GM19468 (cell line): ENCODE data around the gene EPHB2.

Experiments used
- ATAC-seq: cut with Tn5 transposase; IDR thresholded peaks from one replicate; pipeline ENCODE4 v1.9.1; 2021; ENCODE audit warnings: mild to moderate bottlenecking, moderate library complexity, moderate number of reproducible peaks; ENCODE audit not compliant: unreplicated experiment; ENCODE audit errors: extremely low read depth

The EPHB2 gene

DNA sequence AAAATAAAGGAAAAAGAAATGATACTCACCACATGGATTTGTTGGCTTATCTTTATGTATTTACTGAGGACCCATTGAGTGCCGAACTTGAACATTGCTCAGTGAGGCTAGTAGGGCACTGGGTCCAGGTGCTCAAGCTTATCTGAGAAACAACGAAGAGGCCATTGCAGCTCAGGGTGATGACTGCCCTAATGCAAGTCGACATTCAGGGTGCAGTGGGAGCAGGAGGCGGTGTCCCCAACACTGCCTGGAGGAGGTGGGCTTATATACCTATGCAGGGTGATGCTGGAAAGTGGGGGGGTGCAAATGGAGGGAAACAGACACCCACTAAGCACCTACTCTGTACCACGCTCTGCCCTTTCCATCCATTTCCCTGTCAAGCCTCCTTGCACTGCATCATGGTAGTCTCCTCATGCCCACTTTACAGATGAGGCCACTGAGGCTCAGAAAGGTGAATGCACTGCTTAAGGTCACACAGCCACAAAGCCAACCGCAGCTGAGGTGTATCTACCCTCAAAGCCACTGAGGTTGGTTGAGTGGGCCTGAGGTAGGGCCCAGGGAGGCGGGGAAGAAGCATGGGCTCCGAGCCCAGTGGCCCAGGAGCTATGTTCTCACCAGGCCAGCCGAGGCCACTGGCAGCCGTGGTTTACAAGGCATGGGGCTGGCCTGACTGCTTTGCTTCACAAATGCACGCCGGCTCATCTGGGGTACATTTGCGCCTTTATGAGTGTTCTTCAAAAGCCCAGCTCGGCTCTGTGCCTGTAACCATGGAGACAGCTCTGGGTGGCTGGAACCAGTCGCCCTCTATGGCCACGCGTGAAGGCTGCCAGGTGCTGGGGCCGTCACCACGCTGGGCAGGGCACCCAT is 103.8 kb downstream of the EPHB2 start:
- ATAC-seq: no peak

DNA sequence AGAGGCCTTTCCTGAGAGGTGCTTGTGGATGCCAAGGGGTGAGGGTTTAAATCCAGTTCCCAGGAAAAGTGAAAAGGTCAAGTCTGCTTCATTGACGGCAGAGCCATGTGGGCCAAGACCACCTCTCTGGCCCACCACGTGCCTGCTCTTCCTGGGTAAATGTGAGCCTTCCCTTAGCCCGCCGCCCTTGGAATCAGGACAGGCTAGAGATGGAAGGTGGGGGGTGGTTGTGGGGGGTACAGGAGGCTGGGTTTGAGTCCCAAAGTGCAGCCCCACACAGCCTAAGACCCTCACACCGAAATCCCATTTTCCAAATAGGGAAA is 104.4 kb downstream of the EPHB2 start:
- ATAC-seq: no peak

- ATAC-seq: no peak
These were observed 104.9 kb downstream of the EPHB2 start for GRCh38 chr1:22815421-22816066.

DNA sequence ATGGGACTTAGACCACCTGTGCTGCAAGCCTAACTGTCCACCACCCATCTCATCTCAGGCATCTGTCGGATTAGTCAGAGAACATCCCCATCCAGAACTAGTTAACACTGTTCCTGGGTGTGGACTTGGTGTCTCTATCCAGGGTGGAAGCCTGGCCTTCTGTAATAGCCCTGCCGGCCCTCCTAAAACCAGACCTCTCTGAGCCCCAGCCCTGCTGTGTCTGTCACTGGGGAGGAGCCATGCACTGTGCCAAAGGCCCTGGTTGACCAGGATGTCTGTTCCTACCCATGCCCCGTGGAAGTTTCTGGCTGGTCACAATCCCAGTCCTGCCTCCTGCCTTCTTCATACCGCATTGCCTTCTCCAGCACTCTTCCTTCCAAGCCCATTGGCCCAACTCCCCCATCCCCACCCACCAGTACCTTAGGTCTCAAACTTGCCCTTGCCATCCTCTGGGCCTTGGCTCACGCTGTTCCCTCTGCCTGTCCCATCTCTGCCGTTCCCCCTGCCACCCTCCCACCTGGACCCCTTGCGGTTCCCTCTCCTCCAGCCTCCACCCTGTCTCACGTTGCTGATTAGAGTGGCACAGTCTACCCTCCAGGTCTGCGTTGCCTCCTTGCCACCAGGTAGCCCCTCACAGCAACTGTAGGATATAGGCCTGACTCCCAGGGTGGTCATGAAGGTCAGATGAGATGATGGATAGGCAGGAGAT is 105.6 kb downstream of the EPHB2 start:
- ATAC-seq: no peak

DNA sequence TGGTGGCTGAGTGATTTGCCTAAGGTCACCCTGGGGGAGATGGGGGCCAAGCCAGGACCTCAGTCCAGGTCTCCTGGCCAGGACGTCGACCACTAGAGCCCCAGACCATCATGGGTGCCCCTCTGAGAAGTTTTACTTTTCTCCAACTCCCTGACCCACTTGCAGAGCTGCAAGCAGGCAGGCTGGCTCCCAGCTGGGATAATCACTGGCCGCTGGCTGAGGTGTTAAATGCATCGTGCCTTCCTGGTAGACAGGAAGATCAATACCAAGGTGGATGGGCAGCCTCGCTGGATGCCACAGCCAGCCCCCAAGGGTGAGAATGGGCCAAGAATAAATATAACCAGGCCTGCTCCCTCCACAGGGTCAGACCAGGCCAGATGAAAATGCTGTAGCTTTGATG is 106.2 kb downstream of the EPHB2 start:
- ATAC-seq: no peak

- no peak for ATAC-seq
These were observed 106.8 kb downstream of the EPHB2 start for GRCh38 chr1:22817462-22817861.

- no peak for ATAC-seq
These were observed 107.6 kb downstream of the EPHB2 start for GRCh38 chr1:22818061-22818770.

GRCh38 chr1:22819361-22819760 is 108.7 kb downstream of the EPHB2 start:
- no peak for ATAC-seq

GRCh38 chr1:22821027-22821426 is 110.4 kb downstream of the EPHB2 start:
- no peak for ATAC-seq

DNA sequence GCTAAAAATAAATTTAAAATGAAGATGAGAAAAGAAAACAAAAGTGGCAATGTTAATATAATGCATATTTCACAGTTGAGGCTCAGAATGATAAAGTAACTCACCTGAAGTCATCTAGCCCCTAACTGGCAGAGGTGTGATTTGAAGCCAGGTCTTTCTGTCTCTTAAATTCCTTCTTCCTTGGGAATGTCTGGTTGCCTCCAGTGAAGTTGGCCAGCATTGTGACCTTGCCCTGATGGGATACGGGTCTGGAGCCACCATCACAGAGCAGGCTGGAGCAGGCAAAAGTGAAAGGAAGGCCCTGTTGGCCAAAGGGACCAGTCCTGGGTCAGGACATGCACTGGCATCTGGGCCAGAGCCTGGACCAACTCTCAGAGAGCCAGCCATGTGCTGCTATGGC is 111.7 kb downstream of the EPHB2 start:
- no peak for ATAC-seq

GRCh38 chr1:22824466-22824865 is 113.8 kb downstream of the EPHB2 start:
- no peak for ATAC-seq

DNA sequence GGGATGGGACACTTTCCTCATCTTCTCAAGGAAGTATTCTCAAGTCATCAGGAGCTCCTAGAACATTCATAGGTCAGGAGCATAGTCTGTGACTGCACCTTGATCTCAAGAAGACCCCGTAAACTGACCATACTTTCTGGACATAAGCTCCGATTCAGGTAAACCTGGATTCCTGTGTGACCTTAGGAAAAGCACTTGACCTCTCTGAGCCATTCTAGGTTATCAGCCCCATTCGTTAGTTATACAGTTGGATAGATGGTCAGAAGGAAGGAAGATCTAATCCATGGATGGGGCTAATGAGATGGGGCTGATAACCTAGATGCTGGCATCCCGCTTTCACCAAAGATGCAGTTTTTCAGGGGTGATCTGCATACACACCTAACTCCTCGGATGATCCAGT is 114.3 kb downstream of the EPHB2 start:
- no peak for ATAC-seq

GRCh38 chr1:22825486-22826189 is 115.0 kb downstream of the EPHB2 start:
- no peak for ATAC-seq

DNA sequence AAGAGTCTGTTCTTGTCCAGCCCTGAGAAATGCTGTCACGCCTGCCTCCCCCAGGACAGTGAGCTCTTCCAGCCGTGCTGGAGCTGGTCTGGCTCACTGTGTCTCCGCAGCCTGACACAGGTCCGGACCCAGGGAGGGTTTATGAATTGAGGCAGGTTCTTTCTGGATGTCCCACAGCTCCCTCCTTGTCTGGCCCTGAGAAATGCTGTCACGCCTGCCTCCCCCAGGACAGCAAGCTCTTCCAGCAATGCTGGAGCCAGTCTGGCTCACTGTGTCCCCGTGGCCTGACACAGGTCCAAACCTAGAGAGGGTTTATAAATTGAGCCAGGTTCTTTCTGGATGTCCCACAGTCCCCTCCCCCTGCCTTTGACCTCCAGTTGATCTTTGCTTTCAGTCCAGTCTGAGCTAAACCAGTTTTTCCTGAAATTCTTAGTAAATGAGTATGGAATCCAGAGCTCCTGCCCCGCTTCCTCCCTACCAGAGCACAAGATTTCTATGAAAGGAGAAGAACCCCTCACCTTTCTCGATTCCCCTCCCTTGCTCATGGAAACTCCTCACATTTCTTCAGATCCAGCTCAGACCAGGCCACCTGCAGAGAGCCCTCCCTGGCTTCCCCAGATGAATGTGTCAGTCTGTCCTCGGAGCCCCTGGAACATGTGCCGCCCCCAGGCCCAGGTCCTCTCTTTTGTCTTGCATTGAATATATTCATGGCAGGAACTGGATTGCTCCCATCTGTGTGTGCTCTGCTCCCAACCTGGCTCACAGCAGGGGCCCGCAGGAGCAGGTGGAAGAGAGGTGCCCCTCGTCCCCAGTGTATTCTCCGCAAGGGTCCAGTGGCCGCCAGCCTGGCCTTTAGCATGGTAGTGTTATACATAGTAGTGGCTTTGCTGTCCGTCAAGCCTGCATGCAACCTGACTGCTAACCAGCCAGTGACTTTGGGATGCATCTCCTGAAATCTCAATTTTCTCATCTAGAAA is 116.3 kb downstream of the EPHB2 start:
- ATAC-seq: no peak

GRCh38 chr1:22827666-22828483 is 117.2 kb downstream of the EPHB2 start:
- no peak for ATAC-seq

GRCh38 chr1:22828484-22829308 is 118.1 kb downstream of the EPHB2 start:
- ATAC-seq: no peak

DNA sequence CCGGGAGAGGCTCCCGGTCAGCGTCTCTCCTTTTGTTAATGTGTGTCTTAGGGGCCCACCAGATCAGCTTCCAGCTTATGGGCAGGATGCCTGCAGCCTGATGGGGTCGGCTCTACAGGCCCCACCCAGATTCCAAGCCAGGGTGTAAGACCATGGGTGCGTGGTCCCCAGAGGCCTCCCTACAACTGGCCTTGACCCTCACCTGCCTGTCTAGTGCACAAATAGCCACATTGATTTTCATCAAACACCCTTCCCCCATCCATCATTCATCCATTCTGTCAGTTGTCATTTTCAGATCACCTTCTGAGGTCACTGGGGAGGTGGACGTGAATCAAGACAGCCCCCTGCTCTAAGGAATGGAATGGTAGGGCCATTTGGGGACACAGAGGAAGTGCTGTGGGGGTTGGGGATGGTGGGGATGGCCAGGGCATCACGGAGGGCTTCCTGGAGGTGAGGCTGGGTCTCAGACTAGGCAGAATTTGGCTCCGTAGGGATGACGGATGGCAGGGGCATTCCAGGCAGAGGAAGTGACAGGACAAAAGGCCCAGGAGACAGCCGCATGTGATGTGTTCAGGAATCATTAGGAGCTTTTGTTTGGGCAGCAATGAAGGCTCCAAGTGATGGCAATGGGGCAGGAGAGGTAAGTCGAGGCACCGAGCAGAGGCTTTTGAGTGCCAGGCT is 118.8 kb downstream of the EPHB2 start:
- no peak for ATAC-seq
